HUES6 (cell line): ENCODE measurements around the gene SEC61A1.

Source experiments
- H3K27ac ChIP-seq: 2 replicates; pipeline ENCODE4 v1.7.0; 2013; ENCODE audit warnings: low read depth, mild to moderate bottlenecking, low read length, inconsistent platforms
- H3K27me3 ChIP-seq: 2 replicates; pipeline ENCODE4 v1.6.1; 2013; ENCODE audit warnings: low read length; ENCODE audit not compliant: control insufficient read depth, insufficient read depth
- H3K36me3 ChIP-seq: 2 replicates; pipeline ENCODE4 v1.6.1; 2013; ENCODE audit warnings: low read length; ENCODE audit not compliant: control insufficient read depth, insufficient read depth
- H3K4me1 ChIP-seq: 2 replicates; pipeline ENCODE4 v1.6.1; 2013; ENCODE audit warnings: low read length; ENCODE audit not compliant: control insufficient read depth, insufficient read depth
- H3K4me3 ChIP-seq: 2 replicates; pipeline ENCODE4 v1.5.1; 2013; ENCODE audit warnings: low read depth, low read length
- H3K9ac ChIP-seq: one replicate; pipeline ENCODE4 v1.6.1; 2013; ENCODE audit warnings: mild to moderate bottlenecking, low read length
- H3K9me3 ChIP-seq: 2 replicates; pipeline ENCODE4 v1.6.1; 2013; ENCODE audit warnings: low read depth, low read length; ENCODE audit not compliant: control insufficient read depth, insufficient read depth

The SEC61A1 gene

DNA sequence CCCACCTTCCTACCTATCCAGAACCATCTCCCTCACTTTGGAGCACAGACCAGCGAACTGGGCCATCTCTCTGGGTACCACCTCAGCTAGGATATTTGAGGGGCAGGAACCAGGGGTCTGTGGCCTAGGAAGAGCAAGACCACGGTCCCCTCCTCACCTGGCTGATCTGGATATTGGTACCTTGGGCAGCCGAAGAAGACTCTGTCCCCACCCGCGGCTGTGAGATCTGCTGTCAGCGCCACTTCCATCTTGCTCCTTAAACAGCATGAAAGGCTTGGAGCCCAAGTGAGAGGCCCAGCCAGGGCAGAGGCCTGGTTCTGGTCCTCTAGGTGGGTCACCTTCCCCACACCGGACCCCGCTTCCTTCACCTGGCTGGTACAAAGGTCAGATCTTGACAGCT lies 26.6 kb downstream of the SEC61A1 start:
- H3K4me3 ChIP-seq, result no peak overlapping the region
- H3K9ac ChIP-seq, result no peak overlapping the region
- H3K27me3 ChIP-seq, result peaks cover 8% of the 10 kb centered on the region
- H3K27ac ChIP-seq, result no peak overlapping the region
- peaks cover 16% of the 10 kb centered on the region for H3K4me1 ChIP-seq
- no peaks in the 10 kb centered on the region for H3K9me3 ChIP-seq
- H3K36me3 ChIP-seq, result peaks cover 51% of the 10 kb centered on the region

DNA sequence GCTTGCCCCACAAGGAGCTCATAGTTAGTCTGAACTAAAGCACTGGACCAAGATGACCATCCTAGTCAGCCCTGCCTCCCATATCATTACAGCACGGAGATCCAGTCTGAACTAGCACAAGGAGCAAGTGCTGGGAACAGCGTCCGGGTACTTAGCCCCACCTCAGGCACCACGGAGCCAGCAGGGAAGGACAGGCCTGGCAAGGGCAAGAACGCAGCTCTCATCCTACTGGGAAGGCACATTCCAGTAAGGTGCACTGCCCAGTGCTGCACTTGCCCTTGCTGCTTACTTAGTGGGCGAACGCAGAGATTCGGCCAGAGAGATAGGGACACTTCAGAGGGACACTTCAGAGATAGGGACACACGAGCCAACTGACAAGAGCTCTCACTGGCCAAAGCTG lies 27.6 kb downstream of the SEC61A1 start:
- Histone ChIP-seq H3K27ac (no peak overlapping the region), H3K4me3 (no peak overlapping the region), H3K27me3 (peaks cover 8% of the 10 kb centered on the region), H3K9me3 (no peaks in the 10 kb centered on the region), H3K36me3 (peaks cover 60% of the 10 kb centered on the region), H3K9ac (no peak overlapping the region), H3K4me1 (peaks cover 16% of the 10 kb centered on the region)

GRCh38 chr3:128080323-128081080 lies 28.3 kb downstream of the SEC61A1 start:
- H3K9ac ChIP-seq, result no peak overlapping the region
- H3K4me3 ChIP-seq, result no peak overlapping the region
- no peaks in the 10 kb centered on the region for H3K9me3 ChIP-seq
- no peak overlapping the region for H3K27ac ChIP-seq
- H3K36me3 ChIP-seq, result peaks cover 67% of the 10 kb centered on the region
- peaks cover 8% of the 10 kb centered on the region for H3K27me3 ChIP-seq
- H3K4me1 ChIP-seq, result peaks cover 13% of the 10 kb centered on the region

DNA sequence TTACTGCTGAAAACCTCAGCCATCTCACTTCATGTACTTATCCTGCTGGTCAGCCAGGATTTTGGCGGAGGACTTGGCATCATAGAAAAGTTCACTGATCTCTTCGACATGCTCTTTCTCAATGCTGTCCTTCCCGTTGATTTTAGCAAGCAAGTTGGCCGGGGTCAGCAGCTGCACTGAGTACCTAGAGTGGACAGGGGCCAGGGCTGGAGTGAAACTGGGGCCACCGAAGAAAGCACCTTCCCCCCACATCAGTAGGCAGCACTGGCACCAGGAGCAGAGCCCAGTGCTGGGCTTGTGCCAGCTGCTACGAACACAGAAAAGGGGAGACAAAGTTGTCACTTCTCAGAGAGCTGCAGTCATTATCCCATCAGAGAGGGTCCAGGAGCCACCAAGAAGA lies 29.0 kb downstream of the SEC61A1 start:
- Histone ChIP-seq H3K27me3 (peaks cover 5% of the 10 kb centered on the region), H3K36me3 (peaks cover 74% of the 10 kb centered on the region), H3K27ac (no peak overlapping the region), H3K9ac (no peak overlapping the region), H3K4me1 (peaks cover 13% of the 10 kb centered on the region), H3K9me3 (no peaks in the 10 kb centered on the region), H3K4me3 (no peak overlapping the region)

DNA sequence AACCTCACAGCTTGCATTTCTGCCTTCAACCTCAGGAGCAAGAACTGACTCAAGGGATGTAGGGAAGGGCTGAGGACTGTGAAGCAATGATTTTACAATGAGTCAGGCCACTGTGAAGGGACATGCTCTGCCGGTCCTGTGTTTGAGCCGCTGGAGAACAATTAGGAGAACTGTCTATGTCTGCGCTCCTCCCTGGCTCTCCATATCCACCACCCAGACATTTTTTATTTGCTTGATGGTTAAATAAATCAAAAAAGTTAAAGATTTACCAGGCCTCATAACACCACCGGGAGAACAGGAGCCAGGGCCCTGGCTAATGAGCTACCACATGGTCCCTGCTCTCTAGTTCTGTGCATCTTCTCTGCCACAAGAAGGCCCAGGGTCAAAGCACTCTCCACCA lies 29.6 kb downstream of the SEC61A1 start:
- Histone ChIP-seq H3K4me1 (peaks cover 9% of the 10 kb centered on the region; the same call in 1 of the 2 replicates), H3K27me3 (no peaks in the 10 kb centered on the region), H3K36me3 (peaks cover 81% of the 10 kb centered on the region), H3K27ac (no peak overlapping the region), H3K4me3 (no peak overlapping the region), H3K9me3 (no peaks in the 10 kb centered on the region), H3K9ac (no peak overlapping the region)

- no peak overlapping the region for H3K4me3 ChIP-seq
- no peaks in the 10 kb centered on the region for H3K27me3 ChIP-seq
- H3K27ac ChIP-seq, result no peak overlapping the region
- peaks cover 88% of the 10 kb centered on the region for H3K36me3 ChIP-seq
- no peaks in the 10 kb centered on the region for H3K9me3 ChIP-seq
- peaks cover 5% of the 10 kb centered on the region; the same call in 1 of the 2 replicates for H3K4me1 ChIP-seq
- no peak overlapping the region for H3K9ac ChIP-seq
Measured at GRCh38 chr3:128082546-128082945, 30.3 kb downstream of the SEC61A1 start.

DNA sequence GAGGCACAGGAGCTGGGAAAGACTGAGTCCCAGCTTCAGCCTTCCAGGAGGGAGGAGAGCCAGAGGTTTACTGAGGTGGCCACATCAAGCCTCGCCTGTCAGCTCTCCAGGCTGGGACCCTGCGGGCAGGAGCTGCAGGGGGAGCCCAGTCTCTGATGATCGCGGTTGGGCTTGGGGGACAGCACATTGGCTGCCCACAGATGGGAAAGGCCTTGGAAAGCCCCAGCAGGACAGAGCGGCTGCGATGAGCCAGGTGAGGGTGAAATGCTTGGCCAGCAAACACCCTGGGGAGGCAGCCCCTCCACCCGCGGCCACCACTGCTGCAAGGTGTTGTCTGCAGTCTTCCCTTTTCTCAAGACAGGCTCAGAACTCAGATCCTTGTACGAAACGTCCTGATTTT lies 31.2 kb downstream of the SEC61A1 start:
- H3K27ac ChIP-seq, result no peak overlapping the region
- H3K27me3 ChIP-seq, result no peaks in the 10 kb centered on the region
- no peaks in the 10 kb centered on the region for H3K4me1 ChIP-seq
- no peak overlapping the region for H3K9ac ChIP-seq
- H3K36me3 ChIP-seq, result peaks cover 90% of the 10 kb centered on the region
- no peak overlapping the region for H3K4me3 ChIP-seq
- no peaks in the 10 kb centered on the region for H3K9me3 ChIP-seq

DNA sequence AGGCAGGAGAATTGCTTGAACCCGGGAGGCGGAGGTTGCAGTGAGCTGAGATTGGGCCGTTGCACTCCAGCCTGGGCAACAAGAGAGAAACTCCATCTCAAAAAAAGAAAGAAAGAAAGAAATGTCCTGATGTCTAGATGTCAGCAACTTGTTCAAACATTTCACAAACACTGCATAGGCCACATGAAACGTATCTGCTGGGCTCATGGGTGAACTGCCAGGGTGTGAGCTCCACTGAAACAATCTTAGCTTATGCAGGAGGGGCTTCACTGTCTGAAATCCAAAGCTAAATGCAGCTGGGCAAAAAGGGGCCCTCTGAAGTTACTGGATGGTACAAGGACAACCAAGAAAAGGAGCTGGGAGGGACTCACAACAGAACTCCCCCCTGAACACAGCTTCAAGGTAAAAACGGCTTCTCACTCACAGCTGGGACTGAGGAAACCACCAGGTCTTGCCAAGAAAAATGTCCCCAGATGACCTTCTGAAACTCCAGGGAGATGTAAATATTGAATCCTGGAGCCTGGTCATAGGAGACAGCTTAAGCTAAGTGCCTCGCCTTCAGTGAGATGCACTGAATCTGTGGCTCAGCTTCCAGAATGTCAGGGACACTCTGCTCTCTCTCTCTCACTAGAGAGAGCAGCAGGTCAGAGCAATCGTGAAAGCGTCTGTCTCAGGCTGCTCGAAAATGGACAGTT lies 31.9 kb downstream of the SEC61A1 start:
- Histone ChIP-seq H3K4me3 (no peak overlapping the region), H3K27ac (no peak overlapping the region), H3K9me3 (no peaks in the 10 kb centered on the region), H3K36me3 (peaks cover 86% of the 10 kb centered on the region), H3K4me1 (no peaks in the 10 kb centered on the region), H3K27me3 (no peaks in the 10 kb centered on the region), H3K9ac (no peak overlapping the region)

- Histone ChIP-seq H3K9me3 (no peaks in the 10 kb centered on the region), H3K9ac (no peak overlapping the region), H3K27me3 (no peaks in the 10 kb centered on the region), H3K4me3 (no peak overlapping the region), H3K4me1 (no peaks in the 10 kb centered on the region), H3K36me3 (peaks cover 81% of the 10 kb centered on the region), H3K27ac (no peak overlapping the region)
Measured at GRCh38 chr3:128084675-128085021, 32.4 kb downstream of the SEC61A1 start.

DNA sequence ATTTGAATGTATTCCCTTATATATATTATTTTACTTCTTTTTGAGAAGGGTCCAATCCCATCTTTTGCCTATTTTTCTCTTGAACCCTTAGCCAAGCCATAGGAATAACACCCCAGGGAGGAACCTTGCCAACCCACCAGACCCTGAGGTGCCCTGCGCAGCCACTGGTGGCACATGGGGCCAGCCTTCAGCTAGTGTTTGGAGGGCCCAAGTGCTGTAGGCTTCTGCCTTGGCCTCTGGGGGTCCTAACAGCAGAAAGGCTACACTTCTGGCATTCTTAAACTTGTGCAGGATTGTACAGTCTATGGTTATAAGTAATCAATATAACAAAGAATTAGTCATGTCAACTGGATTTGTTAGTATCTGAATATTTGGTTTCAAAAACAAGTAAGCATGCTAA lies 36.9 kb downstream of the SEC61A1 start:
- peaks cover 63% of the 10 kb centered on the region for H3K36me3 ChIP-seq

DNA sequence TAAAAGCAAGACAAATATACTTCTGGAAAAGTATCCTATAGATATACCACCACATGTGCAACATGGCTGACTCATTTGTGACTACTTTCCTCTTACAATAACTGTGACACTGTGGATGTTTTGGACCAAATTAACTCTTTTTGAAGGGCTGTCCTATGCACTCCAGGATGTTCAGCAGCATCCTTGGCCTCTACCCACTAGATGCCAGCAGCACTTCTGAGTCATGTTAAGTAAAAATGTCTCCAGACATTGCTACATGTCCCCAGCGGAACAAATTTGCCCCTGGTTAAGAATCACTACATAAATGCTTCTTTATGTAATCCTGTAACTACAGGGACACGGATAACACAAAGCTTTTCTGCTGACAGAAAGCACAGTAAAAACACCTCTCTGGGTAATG lies 39.3 kb downstream of the SEC61A1 start:
- no peak overlapping the region for H3K9ac ChIP-seq
- no peaks in the 10 kb centered on the region for H3K9me3 ChIP-seq
- peaks cover 60% of the 10 kb centered on the region for H3K36me3 ChIP-seq

More for the DNA sequence above, 36.9 kb downstream of the SEC61A1 start:
- Histone ChIP-seq H3K4me3 (no peak overlapping the region), H3K9me3 (no peaks in the 10 kb centered on the region), H3K4me1 (no peaks in the 10 kb centered on the region), H3K9ac (no peak overlapping the region), H3K27me3 (no peaks in the 10 kb centered on the region), H3K27ac (no peak overlapping the region)

More for the DNA sequence above, 39.3 kb downstream of the SEC61A1 start:
- Histone ChIP-seq H3K4me1 (peaks cover 19% of the 10 kb centered on the region), H3K27ac (no peak overlapping the region), H3K27me3 (no peaks in the 10 kb centered on the region), H3K4me3 (no peak overlapping the region)
